Measurements from ENCODE around the gene SHTN1. TPM values are rescaled to one million over a fixed set of nuclear protein-coding genes. Genes with fewer than 3 reads are reported as not detected.

SHTN1 gene
- total RNA-seq, 1 experiment from 2014 or later, result 39.9 TPM

DNA sequence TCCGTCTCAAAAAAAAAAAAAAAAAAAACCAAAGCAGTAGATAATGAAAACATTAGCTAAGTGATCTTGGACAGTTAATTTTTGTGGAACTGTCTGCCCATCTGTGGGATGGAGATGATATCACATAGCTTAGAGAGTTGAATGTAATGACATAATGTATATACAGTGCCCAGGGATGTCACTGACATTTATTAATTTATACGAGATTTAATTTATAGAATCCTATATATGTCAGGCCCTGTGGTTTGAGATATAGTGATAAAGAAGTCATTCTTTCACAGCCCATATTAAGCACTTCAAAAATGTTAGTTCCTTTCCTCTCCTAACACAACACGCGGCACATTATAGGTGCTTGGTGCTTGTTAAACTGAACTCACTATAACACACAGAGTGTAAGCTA, 151.7 kb downstream of the SHTN1 start:
- Histone ChIP-seq H3K36me3 (ENCODE audit: insufficient read depth, low read length, poor library complexity, severe bottlenecking) (no peaks in the 10 kb centered on the region), H3K27ac (ENCODE audit: low read depth, low read length, poor library complexity, severe bottlenecking) (no peak overlapping the region), H3K27me3 (replicated peaks; ENCODE audit: insufficient read depth, low read depth, low read length, poor library complexity) (no peaks in the 10 kb centered on the region), H3K4me1 (ENCODE audit: insufficient read depth, low read length, poor library complexity, severe bottlenecking) (peaks cover 10% of the 10 kb centered on the region), H3K9me3 (ENCODE audit: low read depth, low read length, poor library complexity, severe bottlenecking) (peaks cover 7% of the 10 kb centered on the region), H3K4me3 (ENCODE audit: low read depth, low read length, poor library complexity, severe bottlenecking) (no peak overlapping the region)
- DNase-seq (ENCODE audit: low spot score), result no peak
- POLR2A ChIA-PET (ENCODE audit: low non-redundant PET), result no interaction called here
- CTCF ChIA-PET, result no interaction called here
- TF ChIP-seq EZH2 (IDR thresholded peaks at IDR 0.05; ENCODE audit: borderline replicate concordance, low read depth, low read length, poor library complexity, severe bottlenecking), result no peak
- TF ChIP-seq, protein P1, sequence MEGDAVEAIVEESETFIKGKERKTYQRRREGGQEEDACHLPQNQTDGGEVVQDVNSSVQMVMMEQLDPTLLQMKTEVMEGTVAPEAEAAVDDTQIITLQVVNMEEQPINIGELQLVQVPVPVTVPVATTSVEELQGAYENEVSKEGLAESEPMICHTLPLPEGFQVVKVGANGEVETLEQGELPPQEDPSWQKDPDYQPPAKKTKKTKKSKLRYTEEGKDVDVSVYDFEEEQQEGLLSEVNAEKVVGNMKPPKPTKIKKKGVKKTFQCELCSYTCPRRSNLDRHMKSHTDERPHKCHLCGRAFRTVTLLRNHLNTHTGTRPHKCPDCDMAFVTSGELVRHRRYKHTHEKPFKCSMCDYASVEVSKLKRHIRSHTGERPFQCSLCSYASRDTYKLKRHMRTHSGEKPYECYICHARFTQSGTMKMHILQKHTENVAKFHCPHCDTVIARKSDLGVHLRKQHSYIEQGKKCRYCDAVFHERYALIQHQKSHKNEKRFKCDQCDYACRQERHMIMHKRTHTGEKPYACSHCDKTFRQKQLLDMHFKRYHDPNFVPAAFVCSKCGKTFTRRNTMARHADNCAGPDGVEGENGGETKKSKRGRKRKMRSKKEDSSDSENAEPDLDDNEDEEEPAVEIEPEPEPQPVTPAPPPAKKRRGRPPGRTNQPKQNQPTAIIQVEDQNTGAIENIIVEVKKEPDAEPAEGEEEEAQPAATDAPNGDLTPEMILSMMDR (conservative IDR thresholded peaks at IDR 0.05; ENCODE audit: low read depth, low read length), result no peak
- no TSS peak for BruUV-seq (replicated peaks)
- intact Hi-C loops (cut with micrococcal nuclease; ENCODE audit: unreplicated experiment), result no loop called here

DNA sequence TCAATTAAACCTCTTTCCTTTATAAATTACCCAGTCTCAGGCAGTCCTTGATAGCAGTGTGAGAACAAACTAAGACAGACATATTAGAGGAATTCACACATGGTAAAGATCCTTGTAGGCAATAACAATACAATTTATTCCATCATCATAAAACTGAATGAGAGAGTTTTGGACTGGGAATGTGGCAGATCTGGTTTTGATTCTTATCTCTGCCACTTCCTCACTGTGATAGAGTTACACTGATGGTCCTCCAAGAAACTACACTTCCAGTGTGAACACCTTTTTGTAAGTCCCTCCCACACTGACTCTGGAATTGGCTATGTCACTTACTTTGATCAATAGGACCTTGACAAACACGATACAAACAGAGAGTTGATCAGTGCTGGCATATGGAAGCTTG, 152.7 kb downstream of the SHTN1 start:
- TF ChIP-seq, protein P1 (conservative IDR thresholded peaks at IDR 0.05; ENCODE audit: low read depth, low read length), result no peak
- no peak for TF ChIP-seq EZH2 (IDR thresholded peaks at IDR 0.05; ENCODE audit: borderline replicate concordance, low read depth, low read length, poor library complexity, severe bottlenecking)
- ChIA-PET POLR2A (ENCODE audit: low non-redundant PET) (no interaction called here), CTCF (no interaction called here)
- Histone ChIP-seq H3K36me3 (ENCODE audit: insufficient read depth, low read length, poor library complexity, severe bottlenecking) (no peaks in the 10 kb centered on the region), H3K4me3 (ENCODE audit: low read depth, low read length, poor library complexity, severe bottlenecking) (no peak overlapping the region), H3K9me3 (ENCODE audit: low read depth, low read length, poor library complexity, severe bottlenecking) (no peaks in the 10 kb centered on the region), H3K4me1 (ENCODE audit: insufficient read depth, low read length, poor library complexity, severe bottlenecking) (peaks cover 11% of the 10 kb centered on the region), H3K27me3 (replicated peaks; ENCODE audit: insufficient read depth, low read depth, low read length, poor library complexity) (no peaks in the 10 kb centered on the region), H3K27ac (ENCODE audit: low read depth, low read length, poor library complexity, severe bottlenecking) (no peak overlapping the region)
- intact Hi-C loops (cut with micrococcal nuclease; ENCODE audit: unreplicated experiment), result no loop called here
- BruUV-seq (replicated peaks), result no TSS peak
- DNase-seq (ENCODE audit: low spot score), result no peak

DNA sequence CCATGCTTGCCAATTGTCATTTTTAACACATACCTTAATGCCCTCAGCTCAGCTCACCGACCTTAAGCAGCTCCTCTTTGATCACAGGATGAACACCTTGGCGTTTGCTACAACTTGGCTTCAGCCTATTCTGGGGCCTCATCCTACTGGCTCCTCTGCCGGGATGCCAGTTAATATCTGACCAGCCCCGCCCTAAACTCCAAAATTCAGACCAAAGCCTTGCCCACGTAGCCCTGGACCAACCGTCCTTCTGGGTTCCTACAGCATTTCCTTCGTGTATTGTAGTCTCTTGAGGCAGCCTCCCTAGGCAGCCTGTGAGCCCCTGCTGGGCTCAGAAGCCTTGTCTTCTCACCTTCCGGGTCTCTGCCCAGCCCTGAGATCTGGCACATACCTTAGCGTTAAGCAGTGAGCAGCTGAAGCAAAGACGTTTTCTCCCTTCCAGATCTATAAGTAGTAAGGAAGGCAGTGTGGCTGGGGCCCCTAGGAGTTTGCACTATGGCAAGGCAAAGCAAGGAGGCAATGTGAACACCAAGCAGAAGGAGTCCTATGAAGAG, 154.9 kb downstream of the SHTN1 start:
- no TSS peak for BruUV-seq (replicated peaks)
- intact Hi-C loops (cut with micrococcal nuclease; ENCODE audit: unreplicated experiment), result no loop called here
- DNase-seq (ENCODE audit: low spot score), result no peak
- Histone ChIP-seq H3K27me3 (replicated peaks; ENCODE audit: insufficient read depth, low read depth, low read length, poor library complexity) (no peaks in the 10 kb centered on the region), H3K4me1 (ENCODE audit: insufficient read depth, low read length, poor library complexity, severe bottlenecking) (peaks cover 16% of the 10 kb centered on the region), H3K4me3 (ENCODE audit: low read depth, low read length, poor library complexity, severe bottlenecking) (peak overlapping the region; percentile 67), H3K9me3 (ENCODE audit: low read depth, low read length, poor library complexity, severe bottlenecking) (no peaks in the 10 kb centered on the region), H3K36me3 (ENCODE audit: insufficient read depth, low read length, poor library complexity, severe bottlenecking) (no peaks in the 10 kb centered on the region), H3K27ac (ENCODE audit: low read depth, low read length, poor library complexity, severe bottlenecking) (no peak overlapping the region)
- no peak for TF ChIP-seq EZH2 (IDR thresholded peaks at IDR 0.05; ENCODE audit: borderline replicate concordance, low read depth, low read length, poor library complexity, severe bottlenecking)
- TF ChIP-seq, protein P1 (conservative IDR thresholded peaks at IDR 0.05; ENCODE audit: low read depth, low read length), result no peak
- ChIA-PET POLR2A (ENCODE audit: low non-redundant PET) (no interaction called here), CTCF (interaction anchor here (0.7 kb wide), 1 partner anchor 325 kb away, joined by 3 read pairs; no protein-coding TSS in a partner anchor)
